ENCODE data around the gene CDH12.

DNA sequence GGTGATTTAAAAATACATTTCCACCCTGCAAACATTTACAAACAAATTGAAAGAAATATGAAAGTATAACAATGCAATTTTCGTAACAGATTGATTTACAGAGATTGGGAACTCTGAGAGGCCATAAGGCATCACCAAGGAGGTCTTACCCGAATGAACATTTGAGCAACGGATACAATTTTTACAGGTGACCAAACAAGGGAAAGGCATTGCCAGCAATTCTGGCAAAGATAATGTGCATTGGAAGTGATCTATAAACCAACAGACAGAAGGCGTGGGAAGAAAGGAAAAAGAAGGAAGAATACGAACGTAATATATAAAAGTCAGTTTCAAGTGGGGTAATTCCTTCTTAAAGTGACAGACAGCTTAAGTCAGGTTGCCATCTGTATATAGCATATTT is 295.9 kb downstream of the CDH12 start:
- TF ChIP-seq EP300 (IDR thresholded peaks at IDR 0.05), result no peak
- TF ChIP-seq, protein P1, sequence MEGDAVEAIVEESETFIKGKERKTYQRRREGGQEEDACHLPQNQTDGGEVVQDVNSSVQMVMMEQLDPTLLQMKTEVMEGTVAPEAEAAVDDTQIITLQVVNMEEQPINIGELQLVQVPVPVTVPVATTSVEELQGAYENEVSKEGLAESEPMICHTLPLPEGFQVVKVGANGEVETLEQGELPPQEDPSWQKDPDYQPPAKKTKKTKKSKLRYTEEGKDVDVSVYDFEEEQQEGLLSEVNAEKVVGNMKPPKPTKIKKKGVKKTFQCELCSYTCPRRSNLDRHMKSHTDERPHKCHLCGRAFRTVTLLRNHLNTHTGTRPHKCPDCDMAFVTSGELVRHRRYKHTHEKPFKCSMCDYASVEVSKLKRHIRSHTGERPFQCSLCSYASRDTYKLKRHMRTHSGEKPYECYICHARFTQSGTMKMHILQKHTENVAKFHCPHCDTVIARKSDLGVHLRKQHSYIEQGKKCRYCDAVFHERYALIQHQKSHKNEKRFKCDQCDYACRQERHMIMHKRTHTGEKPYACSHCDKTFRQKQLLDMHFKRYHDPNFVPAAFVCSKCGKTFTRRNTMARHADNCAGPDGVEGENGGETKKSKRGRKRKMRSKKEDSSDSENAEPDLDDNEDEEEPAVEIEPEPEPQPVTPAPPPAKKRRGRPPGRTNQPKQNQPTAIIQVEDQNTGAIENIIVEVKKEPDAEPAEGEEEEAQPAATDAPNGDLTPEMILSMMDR (IDR thresholded peaks at IDR 0.05), result no peak
- TF ChIP-seq POLR2A (IDR thresholded peaks at IDR 0.05), result no peak

All from ovary (tissue), 3 donors.